MCF 10A (cell line): ENCODE results near the gene RAB4A. TPM values are rescaled to one million over a fixed set of nuclear protein-coding genes. Genes with fewer than 3 reads are reported as not detected.

Experiments
- BruUV-seq: library from RNA; stranded (reverse); fragments of 400-500 nt; replicated peaks from 2 replicates; lab custom pipeline; 2021; lab: Mats Ljungman, UMichigan
- CTCF ChIA-PET: fragments of 300-600 bp; sonication (Branson Sonifier 250); formaldehyde crosslinking; extraction: SDS; loops from one replicate; lab custom pipeline; 2021; ENCODE audit warnings: antibody characterized with exemption, inconsistent platforms; lab: Yijun Ruan, JAX
- POLR2A ChIA-PET: fragments of 300-600, 350-650 bp; sonication (Branson Sonifier 250); formaldehyde crosslinking; extraction: SDS; loops from one replicate; lab custom pipeline; 2020; ENCODE audit warnings: antibody characterized with exemption, inconsistent platforms; lab: Yijun Ruan, JAX
- DNase-seq: peaks from one replicate; pipeline ENCODE4 v3.0.0-alpha.2; 2018; ENCODE audit not compliant: unreplicated experiment
- H3K27ac Mint-ChIP-seq: one replicate; pipeline ENCODE4 v1.8.0; 2022; ENCODE audit warnings: mild to moderate bottlenecking, low read depth, mixed read lengths; ENCODE audit not compliant: unreplicated experiment
- H3K27me3 Mint-ChIP-seq: one replicate; pipeline ENCODE4 v1.8.0; 2022; ENCODE audit warnings: mixed read lengths; ENCODE audit not compliant: insufficient read depth, unreplicated experiment
- H3K36me3 Mint-ChIP-seq: one replicate; pipeline ENCODE4 v1.8.0; 2022; ENCODE audit warnings: mild to moderate bottlenecking, moderate library complexity, mixed read lengths; ENCODE audit not compliant: insufficient read depth, unreplicated experiment
- H3K4me1 Mint-ChIP-seq: one replicate; pipeline ENCODE4 v1.8.0; 2022; ENCODE audit warnings: mixed read lengths; ENCODE audit not compliant: insufficient read depth, unreplicated experiment
- H3K4me3 Mint-ChIP-seq: one replicate; pipeline ENCODE4 v1.8.0; 2022; ENCODE audit warnings: mild to moderate bottlenecking, moderate library complexity, mixed read lengths; ENCODE audit not compliant: unreplicated experiment
- H3K9me3 Mint-ChIP-seq: one replicate; pipeline ENCODE4 v1.8.0; 2022; ENCODE audit warnings: mixed read lengths; ENCODE audit not compliant: unreplicated experiment
- CTCF ChIP-seq: fragments of 200-600 bp; IDR thresholded peaks from one replicate; pipeline ENCODE4 v1.8.0; 2022; ENCODE audit warnings: antibody characterized with exemption, mild to moderate bottlenecking; ENCODE audit not compliant: unreplicated experiment
- intact Hi-C: fragments of 100-400 bp; cut with micrococcal nuclease; formaldehyde crosslinking; loops from 2 replicates; pipeline ENCODE4 v1.14.1; 2022
- total RNA-seq: library from RNA; stranded (reverse); gene quantifications from 2 replicates; pipeline ENCODE4 v1.2.3, GENCODE V29; 2022

RAB4A gene
- total RNA-seq, 1 experiment from 2014 or later = 87.4 TPM

GRCh38 chr1:229224308-229224707, 46.6 kb upstream of the RAB4A start:
- Mint-ChIP-seq H3K36me3 (no peaks in the 10 kb centered on the region), H3K27ac (no peak overlapping the region), H3K27me3 (no peaks in the 10 kb centered on the region), H3K4me1 (peaks cover 35% of the 10 kb centered on the region), H3K9me3 (no peaks in the 10 kb centered on the region), H3K4me3 (no peak overlapping the region)
- BruUV-seq = no TSS peak
- intact Hi-C loops = loop anchor here (2.0 to 10.0 kb wide), 2 partner anchors 200 to 390 kb away; no protein-coding TSS in a partner anchor
- ChIA-PET CTCF (interaction anchor here (1.1 to 8.8 kb wide), 7 partner anchors 33 to 570 kb away, joined by 3 to 203 read pairs (median 94); partner anchors contain the start of gene RHOU), POLR2A (interaction anchor here (0.6 to 3.6 kb wide), 8 partner anchors 32 to 533 kb away, joined by 3 to 17 read pairs (median 5); partner anchors contain the start of gene RAB4A)
- DNase-seq = peak; percentile 81
- no peak for TF ChIP-seq CTCF

GRCh38 chr1:229225331-229225782, 45.6 kb upstream of the RAB4A start:
- H3K4me3 Mint-ChIP-seq = no peak overlapping the region
- DNase-seq = peak; percentile 95
- intact Hi-C loops = loop anchor here (2.0 to 10.0 kb wide), 4 partner anchors 163 to 391 kb away; no protein-coding TSS in a partner anchor
- no peaks in the 10 kb centered on the region for H3K27me3 Mint-ChIP-seq
- no peak for TF ChIP-seq CTCF
- ChIA-PET POLR2A (interaction anchor here (0.5 to 10.2 kb wide), 25 partner anchors 12 to 537 kb away, joined by 3 to 126 read pairs (median 4); partner anchors contain the start of gene RAB4A), CTCF (interaction anchor here (0.6 to 8.8 kb wide), 33 partner anchors 11 to 803 kb away, joined by 3 to 203 read pairs (median 4); partner anchors contain the start of gene RHOU)
- no peaks in the 10 kb centered on the region for H3K36me3 Mint-ChIP-seq
- BruUV-seq = no TSS peak
- H3K4me1 Mint-ChIP-seq = peaks cover 46% of the 10 kb centered on the region
- H3K9me3 Mint-ChIP-seq = no peaks in the 10 kb centered on the region
- no peak overlapping the region for H3K27ac Mint-ChIP-seq

GRCh38 chr1:229226796-229227195, 44.1 kb upstream of the RAB4A start:
- intact Hi-C loops = loop anchor here (1.0 to 10.0 kb wide), 10 partner anchors 62 to 562 kb away; partner anchors contain the start of gene RHOU
- Mint-ChIP-seq H3K9me3 (no peaks in the 10 kb centered on the region), H3K4me3 (no peak overlapping the region), H3K27ac (no peak overlapping the region), H3K27me3 (no peaks in the 10 kb centered on the region), H3K36me3 (no peaks in the 10 kb centered on the region), H3K4me1 (peaks cover 60% of the 10 kb centered on the region)
- no TSS peak for BruUV-seq
- ChIA-PET POLR2A (interaction anchor here (0.6 to 10.2 kb wide), 13 partner anchors 12 to 562 kb away, joined by 3 to 126 read pairs (median 7); partner anchors contain the start of gene RHOU), CTCF (interaction anchor here (0.5 to 8.8 kb wide), 94 partner anchors 9 to 1893 kb away, joined by 3 to 203 read pairs (median 5); partner anchors contain the start of gene RHOU)
- no peak for DNase-seq
- no peak for TF ChIP-seq CTCF

GRCh38 chr1:229227298-229227919, 43.5 kb upstream of the RAB4A start:
- no peaks in the 10 kb centered on the region for H3K27me3 Mint-ChIP-seq
- no TSS peak for BruUV-seq
- DNase-seq = peak; percentile 94
- POLR2A ChIA-PET = interaction anchor here (0.6 to 10.2 kb wide), 20 partner anchors 11 to 563 kb away, joined by 3 to 126 read pairs (median 4); partner anchors contain the start of gene RHOU
- peaks cover 66% of the 10 kb centered on the region for H3K4me1 Mint-ChIP-seq
- no peaks in the 10 kb centered on the region for H3K36me3 Mint-ChIP-seq
- H3K4me3 Mint-ChIP-seq = peak overlapping the region; percentile 5
- no peaks in the 10 kb centered on the region for H3K9me3 Mint-ChIP-seq
- CTCF ChIA-PET = interaction anchor here (0.5 to 8.8 kb wide), 109 partner anchors 9 to 1893 kb away, joined by 3 to 203 read pairs (median 5); partner anchors contain the start of gene RHOU
- intact Hi-C loops = loop anchor here (1.0 to 10.0 kb wide), 10 partner anchors 63 to 563 kb away; partner anchors contain the start of gene RHOU
- peak overlapping the region; percentile 1 for H3K27ac Mint-ChIP-seq
- peak; percentile 99 for TF ChIP-seq CTCF
